ENCODE measurements around the gene ZMYM5. TPM values are rescaled to one million over a fixed set of nuclear protein-coding genes. Genes with fewer than 3 reads are reported as not detected.
A peak's percentile ranks its signal among the peaks of the same experiment; 100 is the strongest.
"Not testable (repeated sequence)": the region's sequence is repeated elsewhere in the genome, so short reads cannot be mapped to it uniquely, and the experiment has no call there.

ZMYM5 gene
- 1 to 10 TPM; 8.1 to 8.5 TPM for total RNA-seq

GRCh38 chr13:19863323-19864023 lies at the start of gene ZMYM5:
ZMYM5 (minus strand) TSS chr13:19863649; CDS start chr13:19852180, 11,469 bp downstream.
- Mint-ChIP-seq H3K27ac (peak within 1 kb of the TSS; percentile 95), H3K36me3 (ENCODE audit: low read depth) (peaks cover 14% of the 10 kb centered on the region), H3K4me1 (ENCODE audit: low read depth) (peaks cover 37% of the 10 kb centered on the region), H3K9me3 (no peaks in the 10 kb centered on the region), H3K4me3 (peak within 1 kb of the TSS; percentile 94), H3K27me3 (ENCODE audit: low read depth) (no peaks in the 10 kb centered on the region)
- CTCF ChIA-PET = interaction anchor here (0.9 to 1.5 kb wide), 5 partner anchors 10 to 189 kb away, joined by 3 to 5 read pairs (median 4); no protein-coding TSS in a partner anchor
- intact Hi-C loops (cut with micrococcal nuclease) = loop anchor here (1.0 to 10.0 kb wide), 9 partner anchors 81 to 1314 kb away; partner anchors contain the start of genes CRYL1, MPHOSPH8, MRPL57 and PSPC1
- DNase-seq = peak; percentile 98

- Mint-ChIP-seq H3K9me3 (no peaks in the 10 kb centered on the region), H3K4me3 (no peak overlapping the region), H3K27ac (no peak overlapping the region), H3K36me3 (ENCODE audit: low read depth) (no peaks in the 10 kb centered on the region), H3K4me1 (ENCODE audit: low read depth) (no peaks in the 10 kb centered on the region), H3K27me3 (ENCODE audit: low read depth) (no peaks in the 10 kb centered on the region)
- intact Hi-C loops (cut with micrococcal nuclease) = no loop called here
- CTCF ChIA-PET = interaction anchor here (0.7 kb wide), 1 partner anchor 71 kb away, joined by 6 read pairs; no protein-coding TSS in a partner anchor
- DNase-seq = no peak
These were observed 47.1 kb upstream of the ZMYM5 start for GRCh38 chr13:19910336-19911072.

GRCh38 chr13:19908350-19908986 lies 45.0 kb upstream of the ZMYM5 start:
- intact Hi-C loops (cut with micrococcal nuclease) = no loop called here
- H3K9me3 Mint-ChIP-seq = no peaks in the 10 kb centered on the region
- H3K27ac Mint-ChIP-seq = no peak overlapping the region
- DNase-seq = no peak
- H3K27me3 Mint-ChIP-seq (ENCODE audit: low read depth) = no peaks in the 10 kb centered on the region
- no peaks in the 10 kb centered on the region for H3K36me3 Mint-ChIP-seq (ENCODE audit: low read depth)
- no peak overlapping the region for H3K4me3 Mint-ChIP-seq
- CTCF ChIA-PET = no interaction called here
- H3K4me1 Mint-ChIP-seq (ENCODE audit: low read depth) = no peaks in the 10 kb centered on the region

GRCh38 chr13:19905487-19906195 lies 42.2 kb upstream of the ZMYM5 start:
- H3K36me3 Mint-ChIP-seq (ENCODE audit: low read depth); H3K9me3 Mint-ChIP-seq; H3K27ac Mint-ChIP-seq; H3K27me3 Mint-ChIP-seq (ENCODE audit: low read depth); H3K4me1 Mint-ChIP-seq (ENCODE audit: low read depth); CTCF ChIA-PET; DNase-seq; H3K4me3 Mint-ChIP-seq; intact Hi-C loops (cut with micrococcal nuclease): not testable (repeated sequence)

- Mint-ChIP-seq H3K4me1 (ENCODE audit: low read depth) (no peaks in the 10 kb centered on the region), H3K9me3 (no peaks in the 10 kb centered on the region), H3K4me3 (no peak overlapping the region), H3K27me3 (ENCODE audit: low read depth) (no peaks in the 10 kb centered on the region), H3K36me3 (ENCODE audit: low read depth) (no peaks in the 10 kb centered on the region), H3K27ac (no peak overlapping the region)
- DNase-seq = no peak
- intact Hi-C loops (cut with micrococcal nuclease) = no loop called here
- CTCF ChIA-PET = interaction anchor here (0.6 to 0.7 kb wide), 2 partner anchors 16 to 318 kb away, joined by 3 read pairs; no protein-coding TSS in a partner anchor
These were observed 26.6 kb upstream of the ZMYM5 start for GRCh38 chr13:19890030-19890429.

- H3K4me1 Mint-ChIP-seq (ENCODE audit: low read depth) = no peaks in the 10 kb centered on the region
- intact Hi-C loops (cut with micrococcal nuclease) = loop anchor here (10.0 kb wide), 1 partner anchor 734 kb away; no protein-coding TSS in a partner anchor
- CTCF ChIA-PET = no interaction called here
- DNase-seq = no peak
- H3K4me3 Mint-ChIP-seq = no peak overlapping the region
- no peak overlapping the region for H3K27ac Mint-ChIP-seq
- no peaks in the 10 kb centered on the region for H3K36me3 Mint-ChIP-seq (ENCODE audit: low read depth)
- no peaks in the 10 kb centered on the region for H3K27me3 Mint-ChIP-seq (ENCODE audit: low read depth)
- no peaks in the 10 kb centered on the region for H3K9me3 Mint-ChIP-seq
These were observed 25.4 kb upstream of the ZMYM5 start for GRCh38 chr13:19888799-19889198.

- Mint-ChIP-seq H3K4me3 (no peak overlapping the region), H3K27ac (no peak overlapping the region), H3K4me1 (ENCODE audit: low read depth) (no peaks in the 10 kb centered on the region), H3K9me3 (no peaks in the 10 kb centered on the region), H3K36me3 (ENCODE audit: low read depth) (no peaks in the 10 kb centered on the region), H3K27me3 (ENCODE audit: low read depth) (no peaks in the 10 kb centered on the region)
- intact Hi-C loops (cut with micrococcal nuclease) = loop anchor here (10.0 kb wide), 1 partner anchor 727 kb away; no protein-coding TSS in a partner anchor
- CTCF ChIA-PET = no interaction called here
- no peak for DNase-seq
These were observed 18.8 kb upstream of the ZMYM5 start for GRCh38 chr13:19882231-19882630.

GRCh38 chr13:19881641-19882040 lies 18.2 kb upstream of the ZMYM5 start:
- no peaks in the 10 kb centered on the region for H3K36me3 Mint-ChIP-seq (ENCODE audit: low read depth)
- H3K27ac Mint-ChIP-seq = no peak overlapping the region
- H3K4me1 Mint-ChIP-seq (ENCODE audit: low read depth) = no peaks in the 10 kb centered on the region
- H3K4me3 Mint-ChIP-seq = no peak overlapping the region
- no peak for DNase-seq
- no peaks in the 10 kb centered on the region for H3K27me3 Mint-ChIP-seq (ENCODE audit: low read depth)
- intact Hi-C loops (cut with micrococcal nuclease) = loop anchor here (10.0 kb wide), 1 partner anchor 727 kb away; no protein-coding TSS in a partner anchor
- no peaks in the 10 kb centered on the region for H3K9me3 Mint-ChIP-seq
- CTCF ChIA-PET = no interaction called here

- Mint-ChIP-seq H3K4me1 (ENCODE audit: low read depth) (peaks cover 29% of the 10 kb centered on the region), H3K36me3 (ENCODE audit: low read depth) (peaks cover 5% of the 10 kb centered on the region), H3K27ac (peak overlapping the region; percentile 95), H3K9me3 (no peaks in the 10 kb centered on the region), H3K27me3 (ENCODE audit: low read depth) (no peaks in the 10 kb centered on the region), H3K4me3 (peak overlapping the region; percentile 76)
- intact Hi-C loops (cut with micrococcal nuclease) = loop anchor here (1.0 to 10.0 kb wide), 4 partner anchors 93 to 1312 kb away; partner anchors contain the start of genes CRYL1, MRPL57, SKA3 and ZMYM2
- CTCF ChIA-PET = interaction anchor here (0.7 to 1.5 kb wide), 4 partner anchors 13 to 21 kb away, joined by 3 to 4 read pairs (median 3); no protein-coding TSS in a partner anchor
- peak; percentile 87 for DNase-seq
These were observed 1.4 kb upstream of the ZMYM5 start for GRCh38 chr13:19864746-19865309.

GRCh38 chr13:19864024-19864745 lies 736 bp upstream of the ZMYM5 start:
- peak; percentile 59 for DNase-seq
- CTCF ChIA-PET = interaction anchor here (0.6 to 1.5 kb wide), 7 partner anchors 10 to 190 kb away, joined by 3 to 5 read pairs (median 4); no protein-coding TSS in a partner anchor

More at GRCh38 chr13:19864024-19864745, 736 bp upstream of the ZMYM5 start:
- peaks cover 7% of the 10 kb centered on the region for H3K36me3 Mint-ChIP-seq (ENCODE audit: low read depth)
- peak overlapping the region; percentile 76 for H3K4me3 Mint-ChIP-seq
- intact Hi-C loops (cut with micrococcal nuclease) = loop anchor here (1.0 to 10.0 kb wide), 4 partner anchors 94 to 1313 kb away; partner anchors contain the start of genes CRYL1, MRPL57, SKA3 and ZMYM2
- H3K27ac Mint-ChIP-seq = peak overlapping the region; percentile 95
- peaks cover 30% of the 10 kb centered on the region for H3K4me1 Mint-ChIP-seq (ENCODE audit: low read depth)
- H3K9me3 Mint-ChIP-seq = no peaks in the 10 kb centered on the region
- no peaks in the 10 kb centered on the region for H3K27me3 Mint-ChIP-seq (ENCODE audit: low read depth)
